Lower lobe of right lung (tissue), 2 donors: ENCODE measurements around the gene MYO1D. TPM values are rescaled to one million over a fixed set of nuclear protein-coding genes. Genes with fewer than 3 reads are reported as not detected.

Experiments
- ATAC-seq, 2 donors: fragments of 200-7000 bp; cut with Tn5 transposase; one replicate each; pipeline ENCODE4 v1.9.1; 2020 to 2022; ENCODE audit warnings: mild to moderate bottlenecking in 2 of 2, moderate library complexity in 2 of 2
- DNase-seq: peaks from one replicate; pipeline ENCODE4 v3.0.0-alpha.2; 2020
- H3K27ac ChIP-seq: fragments of 200-600 bp; one replicate; pipeline ENCODE4 v1.8.0; 2022
- H3K27me3 ChIP-seq: fragments of 200-600 bp; one replicate; pipeline ENCODE4 v1.8.0; 2022; ENCODE audit warnings: low read depth
- H3K36me3 ChIP-seq: fragments of 200-600 bp; one replicate; pipeline ENCODE4 v1.8.0; 2022; ENCODE audit warnings: mild to moderate bottlenecking
- H3K4me1 ChIP-seq: fragments of 200-600 bp; one replicate; pipeline ENCODE4 v1.8.0; 2022
- H3K4me3 ChIP-seq: fragments of 200-600 bp; one replicate; pipeline ENCODE4 v1.8.0; 2022; ENCODE audit warnings: mild to moderate bottlenecking
- H3K9me3 ChIP-seq: fragments of 200-600 bp; one replicate; pipeline ENCODE4 v1.8.0; 2022
- CTCF ChIP-seq: fragments of 200-600 bp; IDR thresholded peaks from one replicate; pipeline ENCODE4 v1.8.0; 2022; ENCODE audit warnings: antibody characterized with exemption, mild to moderate bottlenecking
- intact Hi-C: fragments of 100-400 bp; cut with DNase I; formaldehyde crosslinking; loops from one replicate; pipeline ENCODE4 v1.11.0; 2022
- total RNA-seq: library from RNA; stranded (reverse); fragmentation: NEBNext Ultra II Directional; extraction: Animal tissue kit (Norgen Biotek cat#: 25700); gene quantifications from one replicate; pipeline ENCODE4 v1.2.1, GENCODE V29; 2021
- donor health status: DM: no; HTN: yes; CAD: no; lungs with severe emphysema.

The MYO1D gene
- total RNA-seq, 1 donor from 2014 or later, result 58.0 TPM

GRCh38 chr17:32877164-32877764 lies 340 bp upstream of the MYO1D start:
- peak; percentile 73 for TF ChIP-seq CTCF
- intact Hi-C loops, result loop anchor here (10.0 kb wide), 1 partner anchor 92 kb away; no protein-coding TSS in a partner anchor
- Histone ChIP-seq H3K36me3 (no peaks in the 10 kb centered on the region), H3K4me3 (peak overlapping the region; percentile 72), H3K27me3 (no peaks in the 10 kb centered on the region), H3K9me3 (no peaks in the 10 kb centered on the region), H3K4me1 (peaks cover 29% of the 10 kb centered on the region), H3K27ac (peak overlapping the region; percentile 94)
- peak; percentile 96 to 98 for ATAC-seq
- peak; percentile 94 for DNase-seq

- DNase-seq (no peak), ATAC-seq (peak in 1 of 2 donors; percentile 0)
- Histone ChIP-seq H3K4me3 (peak overlapping the region; percentile 72), H3K27ac (peak overlapping the region; percentile 94), H3K4me1 (peaks cover 42% of the 10 kb centered on the region), H3K27me3 (no peaks in the 10 kb centered on the region), H3K9me3 (no peaks in the 10 kb centered on the region), H3K36me3 (no peaks in the 10 kb centered on the region)
- intact Hi-C loops, result loop anchor here (10.0 kb wide), 1 partner anchor 91 kb away; no protein-coding TSS in a partner anchor
- no peak for TF ChIP-seq CTCF
Measured at GRCh38 chr17:32875923-32876416, 954 bp downstream of the MYO1D start.

- Histone ChIP-seq H3K27ac (peak overlapping the region; percentile 94), H3K27me3 (no peaks in the 10 kb centered on the region), H3K36me3 (no peaks in the 10 kb centered on the region), H3K4me1 (peaks cover 43% of the 10 kb centered on the region), H3K4me3 (peak overlapping the region; percentile 72), H3K9me3 (no peaks in the 10 kb centered on the region)
- DNase-seq (no peak), ATAC-seq (no peak)
- intact Hi-C loops, result loop anchor here (10.0 kb wide), 1 partner anchor 91 kb away; no protein-coding TSS in a partner anchor
- no peak for TF ChIP-seq CTCF
Measured at GRCh38 chr17:32875230-32875917, 1.6 kb downstream of the MYO1D start.

GRCh38 chr17:32873114-32873513 lies 3.8 kb downstream of the MYO1D start:
- Histone ChIP-seq H3K27ac (peak overlapping the region; percentile 14), H3K9me3 (no peaks in the 10 kb centered on the region), H3K4me1 (peaks cover 56% of the 10 kb centered on the region), H3K27me3 (no peaks in the 10 kb centered on the region), H3K4me3 (no peak overlapping the region), H3K36me3 (no peaks in the 10 kb centered on the region)
- intact Hi-C loops, result loop anchor here (10.0 kb wide), 1 partner anchor 88 kb away; no protein-coding TSS in a partner anchor
- DNase-seq (no peak), ATAC-seq (peak; percentile 1 to 33)
- TF ChIP-seq CTCF, result no peak

GRCh38 chr17:32871746-32872145 lies 5.2 kb downstream of the MYO1D start:
- Histone ChIP-seq H3K9me3 (no peaks in the 10 kb centered on the region), H3K27me3 (no peaks in the 10 kb centered on the region), H3K36me3 (no peaks in the 10 kb centered on the region), H3K27ac (no peak overlapping the region), H3K4me1 (peaks cover 49% of the 10 kb centered on the region), H3K4me3 (no peak overlapping the region)
- no peak for TF ChIP-seq CTCF
- intact Hi-C loops, result loop anchor here (10.0 kb wide), 1 partner anchor 87 kb away; no protein-coding TSS in a partner anchor
- DNase-seq, result no peak
- peak in 1 of 2 donors; percentile 14 for ATAC-seq
